DOHH2 (cell line): ENCODE data around the gene FNDC10.

ENCODE experiments used
- H3F3A ChIP-seq: fragments of 200-600 bp; sonication (generic), shearing (Covaris generic); 2 replicates; pipeline ENCODE4 v1.6.0; 2016; ENCODE audit warnings: antibody characterized with exemption, mild to moderate bottlenecking; ENCODE audit not compliant: control insufficient read depth, insufficient read depth
- H3K27ac ChIP-seq: fragments of 200-600 bp; sonication (generic); 2 replicates; pipeline ENCODE4 v1.5.1; 2014; ENCODE audit warnings: low read depth, mild to moderate bottlenecking, low read length, moderate library complexity
- H3K27me3 ChIP-seq: fragments of 200-600 bp; sonication (generic); 2 replicates; pipeline ENCODE4 v1.6.1; 2014; ENCODE audit warnings: mild to moderate bottlenecking, low read length, mixed read lengths; ENCODE audit not compliant: control insufficient read depth
- H3K36me3 ChIP-seq: fragments of 200-600 bp; sonication (generic); 2 replicates; pipeline ENCODE4 v1.6.1; 2014; ENCODE audit warnings: mild to moderate bottlenecking, low read length, moderate library complexity, mixed read lengths; ENCODE audit not compliant: control insufficient read depth
- H3K4me1 ChIP-seq: fragments of 200-600 bp; sonication (generic); 2 replicates; pipeline ENCODE4 v1.6.1; 2014; ENCODE audit warnings: mild to moderate bottlenecking, low read length, mixed read lengths; ENCODE audit not compliant: control insufficient read depth
- H3K4me2 ChIP-seq: fragments of 200-600 bp; sonication (generic); 2 replicates; pipeline ENCODE4 v1.6.0; 2014; ENCODE audit warnings: mild to moderate bottlenecking, low read length, moderate library complexity
- H3K4me3 ChIP-seq: fragments of 200-600 bp; sonication (generic); 2 replicates; pipeline ENCODE4 v1.5.1; 2014; ENCODE audit warnings: mild to moderate bottlenecking, low read length, mixed read lengths
- H3K79me2 ChIP-seq: fragments of 200-600 bp; sonication (generic); 2 replicates; pipeline ENCODE4 v1.6.1; 2014; ENCODE audit warnings: mild to moderate bottlenecking, low read length, mixed read lengths; ENCODE audit not compliant: control insufficient read depth
- H3K9me2 ChIP-seq: fragments of 200-600 bp; sonication (generic); replicated peaks from 2 replicates; pipeline ENCODE4 v1.6.1; 2014; ENCODE audit warnings: mild to moderate bottlenecking, low read length, mixed read lengths; ENCODE audit not compliant: control insufficient read depth
- H3K9me3 ChIP-seq: fragments of 200-600 bp; sonication (generic); 2 replicates; pipeline ENCODE4 v1.6.1; 2014; ENCODE audit warnings: antibody characterized with exemption, low read length, mixed read lengths; ENCODE audit not compliant: control insufficient read depth, insufficient read depth
- H4K20me1 ChIP-seq: fragments of 200-600 bp; sonication (generic); 2 replicates; pipeline ENCODE4 v1.6.0; 2014; ENCODE audit warnings: low read depth, mild to moderate bottlenecking, antibody characterized with exemption, low read length, moderate library complexity; ENCODE audit not compliant: control insufficient read depth, insufficient read depth
- CTCF ChIP-seq: fragments of 200-600 bp; sonication (generic); IDR thresholded peaks from one replicate; pipeline ENCODE4 v1.5.1; 2014; ENCODE audit warnings: antibody characterized with exemption, mild to moderate bottlenecking, low read depth, low read length; ENCODE audit not compliant: poor library complexity, severe bottlenecking
- EZH2phosphoT487 ChIP-seq: fragments of 200-600 bp; sonication (generic); IDR thresholded peaks from 2 replicates; pipeline ENCODE4 v1.6.1; 2017; ENCODE audit warnings: borderline replicate concordance, mild to moderate bottlenecking, antibody characterized with exemption, low read length, moderate library complexity, mixed read lengths

FNDC10 gene

GRCh38 chr1:1629430-1630190, 29.7 kb upstream of the FNDC10 start:
- Histone ChIP-seq H4K20me1 (no peaks in the 10 kb centered on the region), H3F3A (no peaks in the 10 kb centered on the region), H3K4me2 (peak overlapping the region; percentile 71), H3K9me3 (no peaks in the 10 kb centered on the region), H3K27ac (0 out of 2 replicates have a peak overlapping the region, but pooled peaks have one; percentile 21), H3K4me1 (peaks cover 20% of the 10 kb centered on the region), H3K79me2 (no peaks in the 10 kb centered on the region), H3K4me3 (peak overlapping the region; percentile 60), H3K9me2 (no peaks in the 10 kb centered on the region), H3K27me3 (no peaks in the 10 kb centered on the region), H3K36me3 (no peaks in the 10 kb centered on the region)
- TF ChIP-seq CTCF (no peak), EZH2phosphoT487 (no peak)

GRCh38 chr1:1628754-1629429, 29.0 kb upstream of the FNDC10 start:
- Histone ChIP-seq H3K4me3 (peak overlapping the region; percentile 58), H4K20me1 (no peaks in the 10 kb centered on the region), H3F3A (no peaks in the 10 kb centered on the region), H3K4me2 (peak overlapping the region; percentile 71), H3K36me3 (no peaks in the 10 kb centered on the region), H3K4me1 (peaks cover 20% of the 10 kb centered on the region), H3K9me3 (no peaks in the 10 kb centered on the region), H3K27ac (no peak overlapping the region), H3K27me3 (no peaks in the 10 kb centered on the region), H3K9me2 (no peaks in the 10 kb centered on the region), H3K79me2 (no peaks in the 10 kb centered on the region)
- TF ChIP-seq EZH2phosphoT487 (no peak), CTCF (no peak)

- Histone ChIP-seq H3K4me3 (no peak overlapping the region), H3K79me2 (no peaks in the 10 kb centered on the region), H3K36me3 (no peaks in the 10 kb centered on the region), H3K27ac (no peak overlapping the region), H3K4me1 (peaks cover 20% of the 10 kb centered on the region), H3K27me3 (no peaks in the 10 kb centered on the region), H3K9me3 (no peaks in the 10 kb centered on the region), H3K9me2 (no peaks in the 10 kb centered on the region), H3F3A (no peaks in the 10 kb centered on the region), H3K4me2 (peak overlapping the region; percentile 71; the same call in 1 of the 2 replicates), H4K20me1 (no peaks in the 10 kb centered on the region)
- TF ChIP-seq CTCF (no peak), EZH2phosphoT487 (no peak)
Measured at GRCh38 chr1:1627829-1628753, 28.2 kb upstream of the FNDC10 start.
